ENCODE data around the gene TMEM30B.

TMEM30B gene

DNA sequence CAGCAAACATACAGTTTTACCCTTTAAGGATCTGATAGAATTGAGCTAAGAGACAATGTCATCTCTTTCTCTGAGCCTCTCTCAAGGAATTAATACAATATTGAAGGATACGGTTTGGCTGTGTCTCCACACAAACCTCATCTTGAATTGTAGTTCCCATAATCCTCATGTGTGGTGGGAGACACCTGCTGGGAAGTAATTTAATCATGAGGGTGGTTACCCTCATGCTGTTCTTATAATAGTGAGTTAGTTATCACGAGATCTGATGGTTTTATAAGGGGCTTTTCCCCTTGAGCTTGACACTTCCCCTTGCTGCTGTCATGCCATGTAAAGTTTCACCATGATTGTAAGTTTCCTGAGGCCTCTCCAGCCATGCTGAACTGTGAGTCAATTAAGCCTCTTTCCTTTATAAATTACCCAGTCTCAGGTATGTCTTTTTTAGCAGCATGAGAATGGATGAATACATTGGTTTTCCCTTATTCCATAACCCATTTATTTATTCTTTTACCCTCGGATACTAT is 47.6 kb downstream of the TMEM30B start:
- no peak for DNase-seq (ENCODE audit: low read depth)

DNA sequence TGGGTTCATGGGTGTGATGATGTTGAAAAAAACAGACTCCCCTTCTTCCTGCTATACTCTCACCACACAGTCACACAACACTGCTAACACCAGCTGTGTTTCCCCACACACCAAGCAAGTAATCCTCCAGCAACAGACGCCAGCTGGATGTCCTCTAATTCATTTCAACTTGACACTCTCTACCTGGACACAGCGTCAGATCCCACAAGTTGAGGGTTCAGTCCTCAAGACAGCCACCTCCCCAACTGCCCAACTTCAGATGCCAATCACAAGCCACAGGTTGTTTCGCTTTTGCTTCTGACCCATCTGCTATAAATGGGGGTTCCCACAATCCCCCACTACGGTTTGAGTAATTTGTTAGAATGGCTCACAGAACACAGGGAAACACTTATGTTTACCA is 49.3 kb downstream of the TMEM30B start:
- no peak for DNase-seq (ENCODE audit: low read depth)

DNA sequence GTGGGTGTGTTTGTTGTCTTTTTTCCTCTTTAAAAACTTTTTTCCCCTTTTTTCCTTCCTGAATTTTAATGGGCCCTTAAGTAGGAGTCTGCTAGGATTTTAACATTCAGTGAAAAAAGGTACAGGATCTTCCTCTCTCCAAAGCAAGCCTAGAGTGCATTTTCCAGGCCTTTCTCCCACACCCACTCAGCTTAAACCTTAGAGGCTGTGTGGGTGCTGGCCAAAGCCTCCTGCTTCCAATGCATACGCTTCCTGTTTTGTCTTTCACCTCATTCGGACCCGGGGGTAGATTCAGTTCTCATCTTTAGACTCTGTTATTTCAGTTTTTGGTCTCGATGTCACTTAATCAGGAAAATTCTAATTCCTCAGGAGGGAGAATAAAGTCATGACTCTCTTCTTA is 51.2 kb downstream of the TMEM30B start:
- no peak for DNase-seq (ENCODE audit: low read depth)

DNA sequence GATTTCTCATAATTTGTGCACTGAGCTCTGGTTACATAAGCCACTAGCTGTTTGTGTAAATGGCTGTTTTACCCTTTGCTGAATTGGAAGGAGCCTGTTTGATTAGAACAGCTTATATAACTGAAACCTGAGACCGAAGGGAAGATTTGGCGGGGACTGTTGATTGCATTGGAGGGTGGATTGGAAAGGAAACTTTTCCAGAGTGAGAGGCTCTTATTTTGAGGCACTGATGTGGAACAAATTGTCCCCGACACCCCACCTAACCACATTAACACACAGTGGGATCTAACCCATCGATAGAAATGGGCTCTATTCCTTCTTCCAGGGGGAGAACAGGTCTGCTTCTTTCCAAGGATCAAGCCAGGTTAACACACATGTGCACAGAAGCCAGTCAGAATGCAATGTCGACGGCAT is 51.7 kb downstream of the TMEM30B start:
- DNase-seq (ENCODE audit: low read depth): no peak

DNA sequence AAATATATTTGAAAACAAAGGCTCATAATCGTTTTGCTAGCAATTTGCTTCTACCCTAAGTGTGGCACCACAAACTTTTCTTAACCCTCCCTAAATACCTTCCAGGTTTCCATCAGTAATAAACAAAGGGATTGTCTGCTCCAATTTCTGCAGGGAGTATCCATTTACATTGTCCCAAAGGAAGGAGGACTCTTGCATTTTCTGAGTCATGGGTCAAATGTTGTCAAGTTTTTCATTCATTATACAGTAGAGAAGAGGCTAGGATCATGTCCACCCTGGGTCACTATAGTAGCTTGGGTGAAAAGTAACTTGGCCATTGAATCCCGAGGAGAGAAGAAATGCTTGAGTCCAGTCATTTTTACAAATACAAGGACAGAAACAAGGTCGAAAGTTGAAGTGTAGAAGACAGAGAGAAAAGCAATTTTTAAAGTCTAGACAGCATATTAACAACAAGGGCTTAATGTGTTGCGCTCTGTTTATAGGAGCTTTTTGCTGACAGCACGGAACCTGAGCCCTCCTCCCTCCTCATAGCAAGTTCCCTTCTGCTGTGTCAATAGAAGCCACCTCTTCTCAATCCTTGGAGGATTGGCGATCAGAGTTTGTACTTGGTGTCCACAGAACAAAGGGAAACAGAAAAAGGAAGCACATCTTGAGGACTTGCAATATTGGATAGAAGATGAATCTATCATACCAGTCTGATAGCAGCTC is 53.1 kb downstream of the TMEM30B start:
- DNase-seq (ENCODE audit: low read depth): no peak
